Right lung (tissue), 5 donors: ENCODE data around the gene GRN. TPM values are rescaled to one million over a fixed set of nuclear protein-coding genes. Genes with fewer than 3 reads are reported as not detected.
"Not testable (repeated sequence)": the region's sequence is repeated elsewhere in the genome, so short reads cannot be mapped to it uniquely, and the experiment has no call there.

Source experiments
- DNase-seq, 2 donors: peaks; one replicate each; pipeline ENCODE4 v3.0.0-alpha.2; 2013
- polyA plus RNA-seq, 5 donors: library from polyadenylated mRNA; unstranded; fragments of 120-200 nt; gene quantifications; one replicate each; pipeline versions ENCODE4 v1.2.1 to v1.2.3, GENCODE V29; 2013; ENCODE audit warnings: inconsistent platforms in 1 of 5, low replicate concordance in 1 of 5; ENCODE audit not compliant: insufficient read length in 5 of 5, insufficient read depth in 1 of 5

GRN gene
- polyA plus RNA-seq, 5 donors, result 177 to 276 (median 210) TPM

DNA sequence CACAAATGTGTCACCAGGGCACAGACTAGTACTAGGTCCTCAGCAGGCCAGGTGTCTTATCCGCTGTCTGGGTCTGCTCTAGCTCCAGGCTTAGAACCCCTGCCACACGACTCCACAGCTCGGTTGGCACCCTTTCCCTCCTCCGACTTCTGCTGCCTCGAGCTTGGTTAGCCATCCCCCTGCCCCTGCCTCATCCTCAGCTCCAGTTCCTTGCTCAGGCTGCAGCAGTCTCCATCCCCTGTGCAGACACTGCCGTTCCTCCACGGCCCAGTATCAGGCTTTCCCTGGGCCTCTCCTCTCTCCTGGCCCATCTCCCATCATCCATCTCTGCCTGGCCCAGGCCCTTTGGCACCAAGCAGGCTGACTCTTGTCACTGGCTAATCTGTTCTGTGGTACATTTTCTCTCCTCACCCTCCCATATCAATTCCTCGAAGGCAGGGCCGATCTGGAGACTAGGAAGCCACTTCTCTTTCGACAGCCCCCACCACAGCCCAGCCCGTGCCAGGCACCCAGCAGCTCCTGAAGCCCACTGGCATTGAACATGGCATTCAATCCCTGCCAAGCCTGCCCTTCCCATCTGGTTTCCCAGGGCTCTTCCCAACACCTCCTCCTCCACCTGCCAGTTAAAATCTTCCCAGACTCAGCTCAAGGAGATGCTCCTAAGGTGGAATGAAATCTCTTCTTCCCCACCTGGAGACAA lies 1.4 kb upstream of the GRN start:
- no peak for DNase-seq

DNA sequence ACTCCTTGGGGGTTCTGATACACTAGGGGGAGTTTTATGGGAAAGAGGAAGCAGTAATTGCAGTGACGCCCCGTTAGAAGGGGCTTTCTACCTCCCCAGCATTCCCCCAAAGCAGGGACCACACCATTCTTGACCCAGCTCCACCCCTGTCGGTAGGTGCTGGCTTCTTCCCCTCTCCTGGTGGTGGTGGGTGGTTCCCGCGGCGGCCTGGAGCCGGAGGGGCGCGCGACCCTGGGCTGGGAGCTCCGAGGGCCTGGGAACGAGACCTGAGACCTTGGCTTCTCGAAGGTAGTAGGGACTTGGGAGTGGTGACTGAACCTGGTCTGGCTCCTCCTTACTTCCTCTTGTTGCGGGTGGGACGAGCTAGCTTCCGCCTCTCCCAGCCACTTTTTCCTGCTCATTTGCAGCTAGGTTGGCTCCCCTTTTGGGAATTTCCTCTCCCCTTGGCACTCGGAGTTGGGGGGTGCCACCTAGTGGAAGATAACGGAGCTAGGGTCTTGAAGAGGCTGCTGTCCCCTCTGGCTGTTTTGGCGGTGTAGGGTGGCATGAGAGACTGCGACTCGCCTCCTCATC lies 438 bp downstream of the GRN start:
- peak in 1 of 2 donors; percentile 51 for DNase-seq

GRCh38 chr17:44346064-44346844 lies 1.2 kb downstream of the GRN start:
- no peak for DNase-seq

DNA sequence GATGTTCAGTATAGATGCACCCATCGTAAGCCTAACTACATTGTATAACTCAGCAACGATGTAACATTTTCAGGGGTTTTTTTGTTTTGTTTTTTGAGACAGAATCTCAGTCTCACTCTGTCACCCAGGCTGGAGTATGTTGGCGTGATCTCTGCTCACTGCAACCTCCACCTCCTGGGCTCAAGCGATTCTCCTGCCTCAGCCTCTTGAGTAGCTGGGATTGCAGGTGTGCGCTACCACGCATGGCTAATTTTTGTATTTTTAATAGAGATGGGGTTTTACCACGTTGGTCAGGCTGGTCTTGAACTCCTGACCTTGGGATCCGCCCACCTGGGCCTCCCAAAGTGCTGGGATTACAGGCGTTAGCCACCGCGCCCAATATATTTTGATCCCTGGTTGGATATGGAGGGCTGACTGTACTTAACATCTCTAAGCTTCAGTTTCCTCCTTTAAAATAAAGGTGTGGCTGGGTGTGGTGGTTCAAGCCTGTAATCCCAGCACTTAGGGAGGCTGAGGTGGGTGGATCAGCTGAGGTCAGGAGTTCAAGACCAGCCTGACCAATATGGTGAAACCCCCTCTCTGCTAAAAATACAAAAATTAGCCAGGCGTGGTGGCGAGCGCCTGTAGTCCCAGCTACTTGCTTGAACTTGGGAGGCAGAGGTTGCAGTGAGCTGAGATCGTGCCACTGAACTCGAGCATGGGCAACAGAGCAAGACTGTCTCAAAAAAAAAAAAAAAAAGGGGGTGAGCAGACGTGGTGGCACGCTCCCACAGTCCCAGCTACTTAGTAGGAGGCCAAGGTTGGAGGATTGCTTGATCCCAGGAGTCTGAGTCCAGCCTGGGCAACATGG lies 2.3 kb downstream of the GRN start:
- DNase-seq, result not testable (repeated sequence)

DNA sequence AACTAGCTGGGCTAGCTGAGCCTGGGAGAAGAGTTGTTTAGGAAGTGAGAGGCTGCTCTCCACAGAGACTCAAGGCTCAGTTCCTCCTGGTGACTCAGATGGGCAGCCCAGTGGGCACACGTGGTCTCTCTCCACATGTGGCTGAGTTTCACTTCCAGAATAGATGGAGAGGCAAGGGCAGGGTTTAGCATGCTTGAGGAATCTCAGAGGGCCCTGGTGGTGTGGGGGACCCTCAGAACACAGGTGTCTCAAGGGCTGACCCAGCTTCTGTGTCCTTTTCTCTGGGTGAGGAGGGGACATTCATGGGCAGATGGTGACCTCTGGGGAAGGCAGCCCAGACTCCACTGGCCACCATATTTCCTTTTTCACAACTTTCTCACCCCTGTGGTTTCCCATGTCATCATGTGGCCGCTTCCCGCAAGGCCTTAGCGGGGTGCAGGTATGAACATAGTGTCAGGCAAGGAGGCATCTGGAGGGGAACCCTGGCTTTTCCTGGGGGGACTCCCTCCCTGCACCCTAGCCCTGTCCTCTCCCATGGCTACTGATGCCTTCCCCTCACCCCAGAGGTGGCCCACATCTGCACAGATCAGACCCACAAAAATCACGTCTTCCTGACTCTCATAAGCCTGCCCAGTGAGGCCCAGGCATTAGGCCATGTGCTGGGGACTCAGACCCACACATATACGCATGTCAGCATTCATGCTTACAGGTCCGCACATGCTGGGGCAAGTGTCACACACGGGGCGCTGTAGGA lies 3.3 kb downstream of the GRN start:
- DNase-seq, result no peak

DNA sequence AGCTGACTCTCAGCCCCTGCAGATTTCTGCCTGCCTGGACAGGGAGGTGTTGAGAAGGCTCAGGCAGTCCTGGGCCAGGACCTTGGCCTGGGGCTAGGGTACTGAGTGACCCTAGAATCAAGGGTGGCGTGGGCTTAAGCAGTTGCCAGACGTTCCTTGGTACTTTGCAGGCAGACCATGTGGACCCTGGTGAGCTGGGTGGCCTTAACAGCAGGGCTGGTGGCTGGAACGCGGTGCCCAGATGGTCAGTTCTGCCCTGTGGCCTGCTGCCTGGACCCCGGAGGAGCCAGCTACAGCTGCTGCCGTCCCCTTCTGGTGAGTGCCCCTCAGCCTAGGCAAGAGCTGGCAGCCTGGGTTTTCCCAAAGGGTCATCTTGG lies 3.9 kb downstream of the GRN start:
- DNase-seq, result no peak

DNA sequence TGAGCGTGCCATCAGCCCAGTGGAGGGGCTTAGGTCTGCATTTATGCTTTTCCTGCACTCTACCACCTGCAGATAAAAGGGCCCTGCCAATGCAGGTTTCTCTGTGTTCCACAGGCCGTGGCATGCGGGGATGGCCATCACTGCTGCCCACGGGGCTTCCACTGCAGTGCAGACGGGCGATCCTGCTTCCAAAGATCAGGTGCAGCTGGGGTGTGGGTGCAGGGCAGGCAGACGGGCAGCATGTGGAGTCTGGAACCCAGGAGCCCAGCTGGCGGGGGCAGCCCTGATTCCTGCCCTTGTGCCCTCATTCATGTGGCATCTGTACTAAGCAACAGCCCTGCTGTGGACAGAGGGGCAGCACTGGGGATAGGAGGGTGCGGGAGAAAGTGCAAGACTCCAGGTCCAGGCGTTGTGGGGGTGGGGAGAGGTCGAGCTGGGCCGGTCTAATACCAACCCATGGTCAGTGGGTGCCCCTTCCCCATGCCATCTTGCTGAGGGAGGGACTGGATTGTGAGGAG lies 4.5 kb downstream of the GRN start:
- DNase-seq, result no peak

- DNase-seq, result no peak
Measured at GRCh38 chr17:44350733-44351226, 5.7 kb downstream of the GRN start.

DNA sequence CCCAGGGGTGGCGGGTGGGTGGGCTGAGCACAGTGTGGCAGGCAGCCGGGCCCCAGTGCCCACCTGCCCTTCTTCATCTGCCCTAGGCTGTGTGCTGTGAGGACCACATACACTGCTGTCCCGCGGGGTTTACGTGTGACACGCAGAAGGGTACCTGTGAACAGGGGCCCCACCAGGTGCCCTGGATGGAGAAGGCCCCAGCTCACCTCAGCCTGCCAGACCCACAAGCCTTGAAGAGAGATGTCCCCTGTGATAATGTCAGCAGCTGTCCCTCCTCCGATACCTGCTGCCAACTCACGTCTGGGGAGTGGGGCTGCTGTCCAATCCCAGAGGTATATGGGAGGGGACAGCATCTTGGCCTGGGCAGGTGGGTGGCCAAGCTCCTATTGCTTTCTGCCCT lies 6.4 kb downstream of the GRN start:
- DNase-seq, result no peak

- DNase-seq, result no peak
Measured at GRCh38 chr17:44351961-44352827, 7.1 kb downstream of the GRN start.

DNA sequence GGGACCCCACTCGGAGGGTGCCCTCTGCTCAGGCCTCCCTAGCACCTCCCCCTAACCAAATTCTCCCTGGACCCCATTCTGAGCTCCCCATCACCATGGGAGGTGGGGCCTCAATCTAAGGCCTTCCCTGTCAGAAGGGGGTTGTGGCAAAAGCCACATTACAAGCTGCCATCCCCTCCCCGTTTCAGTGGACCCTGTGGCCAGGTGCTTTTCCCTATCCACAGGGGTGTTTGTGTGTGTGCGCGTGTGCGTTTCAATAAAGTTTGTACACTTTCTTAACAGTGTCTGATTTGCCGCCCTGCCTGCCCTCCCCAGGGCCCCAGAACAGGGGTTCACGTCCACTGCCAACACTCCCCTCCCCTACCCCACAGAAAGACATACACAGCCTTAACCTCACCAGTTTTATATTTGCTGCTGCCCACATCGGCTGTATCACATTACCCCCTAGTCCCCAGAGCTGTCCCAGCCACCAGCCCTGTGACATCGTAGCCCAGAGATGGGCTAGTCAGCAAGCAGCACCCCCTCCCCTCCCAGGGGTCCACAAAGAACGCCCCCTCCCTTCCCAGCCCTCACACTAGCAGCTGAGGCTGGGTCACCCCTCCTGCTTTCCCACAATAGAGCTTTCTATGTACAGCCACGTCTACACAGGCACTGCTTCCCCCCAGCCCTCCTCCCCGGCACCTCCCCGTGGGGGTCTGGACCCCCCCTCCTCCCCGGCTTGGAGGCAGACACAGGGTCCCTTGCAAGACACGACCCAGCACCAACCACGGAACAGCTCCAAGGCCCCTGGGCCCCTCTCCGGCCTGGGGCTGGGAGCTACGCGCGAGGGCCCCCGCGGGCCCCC lies 7.9 kb downstream of the GRN start:
- no peak for DNase-seq

DNA sequence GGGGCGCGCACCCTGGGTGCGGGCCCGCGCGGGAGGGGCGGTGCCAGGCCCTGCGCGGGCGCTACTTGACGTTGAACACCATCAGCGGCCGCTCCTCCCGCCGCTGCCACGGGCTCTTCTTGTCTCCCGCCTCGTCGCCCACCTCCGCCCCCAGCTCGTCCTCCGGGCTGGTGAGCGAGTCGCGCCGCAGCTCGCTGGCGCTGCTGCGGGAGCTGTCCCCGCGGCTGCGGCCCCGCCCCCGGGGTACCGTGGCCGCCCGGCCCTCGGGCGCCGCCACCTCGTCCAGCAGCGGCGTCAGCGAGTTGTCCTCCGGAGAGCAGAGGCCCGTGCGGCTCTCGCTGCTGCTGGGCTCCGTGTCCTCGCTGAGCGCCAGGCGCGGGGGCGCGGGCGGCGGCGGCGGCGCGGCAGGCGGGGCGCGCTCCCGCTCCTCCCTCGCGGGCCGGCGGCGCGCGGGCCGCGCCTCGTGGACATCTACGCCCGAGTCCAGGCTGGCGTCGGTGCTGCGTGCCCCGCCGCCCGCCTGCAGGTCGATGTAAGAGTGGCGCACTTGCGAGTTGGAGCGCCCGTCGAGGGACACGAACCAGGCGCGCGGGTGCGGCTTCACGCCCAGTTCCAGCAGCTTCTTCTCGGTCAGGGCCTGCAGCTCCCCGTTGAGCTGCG lies 8.7 kb downstream of the GRN start:
- no peak for DNase-seq

- no peak for DNase-seq
Measured at GRCh38 chr17:44354582-44355561, 9.8 kb downstream of the GRN start.

DNA sequence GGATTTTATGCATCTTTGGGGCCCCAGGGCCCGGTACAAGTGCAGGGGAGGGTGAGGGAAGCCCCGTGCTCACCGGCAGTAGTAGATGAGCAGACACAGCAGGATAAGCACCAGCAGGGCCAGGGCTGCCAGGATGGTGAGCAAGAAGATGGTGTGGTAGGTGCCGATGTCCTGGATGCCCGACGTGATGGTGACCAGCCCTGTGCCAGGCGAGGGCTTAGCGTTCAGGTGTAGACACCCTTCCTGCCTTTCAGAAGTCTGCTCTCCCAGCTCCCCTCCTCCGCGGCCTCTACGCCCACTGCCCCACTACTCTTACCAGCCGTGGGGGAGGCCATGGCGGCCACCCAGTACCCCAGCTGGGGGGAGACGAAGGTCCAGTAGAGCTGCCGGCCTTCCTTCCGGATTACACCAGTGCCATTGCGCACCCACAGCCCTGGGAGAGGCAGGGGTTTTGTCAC lies 10.6 kb downstream of the GRN start:
- no peak for DNase-seq

DNA sequence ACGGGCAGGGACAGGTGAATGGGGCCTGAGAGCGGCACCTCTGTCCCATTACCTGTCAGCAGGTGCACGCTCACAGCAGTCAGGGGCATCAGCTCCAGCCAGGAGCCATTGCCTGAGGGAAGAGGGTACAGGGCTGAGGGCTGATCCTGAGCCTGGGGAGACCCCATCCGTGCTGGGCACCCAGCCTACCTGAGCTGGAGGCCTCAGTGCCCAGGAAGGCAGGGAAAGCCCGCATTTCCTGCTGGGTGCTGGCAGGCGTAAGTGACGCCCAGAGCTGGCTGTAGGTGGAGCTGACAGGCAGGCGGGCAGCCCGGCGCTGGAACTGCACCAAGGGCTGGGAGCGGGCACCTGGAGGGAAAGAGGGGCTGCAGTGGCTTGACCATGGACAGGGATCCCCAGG lies 11.1 kb downstream of the GRN start:
- no peak for DNase-seq

GRCh38 chr17:44358066-44358465 lies 13.0 kb downstream of the GRN start:
- no peak for DNase-seq

DNA sequence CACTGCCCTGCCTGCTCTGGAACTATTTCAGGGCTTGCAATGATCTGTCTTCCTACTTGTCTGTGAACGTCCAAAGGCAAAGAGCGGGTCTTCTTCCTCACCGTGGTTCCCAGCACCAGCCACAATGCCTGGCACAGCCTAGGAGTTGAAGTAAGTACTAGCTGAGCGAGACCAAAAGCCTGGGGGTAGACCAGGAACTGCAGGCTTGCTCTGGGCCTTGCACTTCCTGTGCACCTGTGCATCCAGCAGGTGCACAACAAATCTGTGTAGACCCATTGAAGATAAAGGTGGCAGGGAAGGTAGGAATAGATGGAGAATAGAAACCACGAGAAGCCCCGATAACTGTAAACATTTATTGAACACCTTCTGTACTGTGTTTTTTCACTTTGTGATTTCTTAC lies 13.9 kb downstream of the GRN start:
- no peak for DNase-seq
